H1 (cell line): Measurements from ENCODE around the gene FTCDNL1. TPM values are rescaled to one million over a fixed set of nuclear protein-coding genes. Genes with fewer than 3 reads are reported as not detected.

Experiments
- CTCF ChIA-PET: fragments of 300-600 bp; sonication (Branson Sonifier 250); formaldehyde crosslinking; loops from one replicate; lab custom pipeline; 2021; ENCODE audit not compliant: partially characterized antibody; lab: Charles Lee
- POLR2A ChIA-PET: fragments of 300-600 bp; sonication (Branson Sonifier 250); formaldehyde crosslinking; loops from one replicate; lab custom pipeline; 2021; ENCODE audit warnings: inconsistent platforms; ENCODE audit not compliant: partially characterized antibody; lab: Charles Lee
- DNase-seq, 2 experiments: peaks; one replicate each; pipeline versions ENCODE4 v3.0.0 to v3.0.0-alpha.2; 2010 to 2022; ENCODE audit warnings: low spot score in 2 of 2, low read depth in 1 of 2, mixed read lengths in 1 of 2
- FAIRE-seq: peaks from 2 replicates; lab custom pipeline; 2011; peaks lifted over from hg19 to GRCh38; lab: Jason Lieb, UNC
- H2AFZ ChIP-seq: 2 replicates; pipeline ENCODE4 v1.8.1; 2012; ENCODE audit warnings: low read length, inconsistent platforms
- H2AK5ac ChIP-seq: 2 replicates; pipeline ENCODE4 v1.6.1; 2013; ENCODE audit warnings: low read depth, low read length
- H2BK120ac ChIP-seq: replicated peaks from 2 replicates; pipeline ENCODE3; 2013; ENCODE audit warnings: low read depth, low read length, inconsistent platforms
- H2BK12ac ChIP-seq: 2 replicates; pipeline ENCODE4 v1.6.1; 2013; ENCODE audit warnings: low read depth, low read length
- H2BK15ac ChIP-seq: 2 replicates; pipeline ENCODE4 v1.6.1; 2013; ENCODE audit warnings: low read length
- H2BK20ac ChIP-seq: 2 replicates; pipeline ENCODE4 v1.6.1; 2013; ENCODE audit warnings: low read length
- H2BK5ac ChIP-seq: 2 replicates; pipeline ENCODE4 v1.6.1; 2013; ENCODE audit warnings: low read depth, low read length
- H3K14ac ChIP-seq: 2 replicates; pipeline ENCODE4 v1.6.1; 2013; ENCODE audit warnings: inconsistent platforms; ENCODE audit not compliant: insufficient read length
- H3K18ac ChIP-seq: 2 replicates; pipeline ENCODE4 v1.6.1; 2013; ENCODE audit warnings: low read length; ENCODE audit errors: extremely low read depth
- H3K23ac ChIP-seq: 2 replicates; pipeline ENCODE4 v1.6.1; 2013; ENCODE audit warnings: inconsistent platforms; ENCODE audit not compliant: insufficient read length
- H3K23me2 ChIP-seq: 2 replicates; pipeline ENCODE4 v1.6.1; 2013; ENCODE audit warnings: low read depth, low read length
- H3K27ac ChIP-seq: 2 replicates; pipeline ENCODE4 v1.6.1; 2011; ENCODE audit warnings: low read depth, low read length, inconsistent platforms
- H3K27me3 ChIP-seq, 4 experiments: replicated peaks in 1 of 4; 1 replicate in 1 of 4; 2 replicates in 3 of 4; pipeline versions ENCODE4 v1.6.1 to v1.8.1; 2011 to 2013; ENCODE audit warnings: low read length in 3 of 4, mild to moderate bottlenecking in 3 of 4, inconsistent platforms in 2 of 4, mixed read lengths in 2 of 4, moderate library complexity in 1 of 4; ENCODE audit not compliant: control insufficient read depth in 3 of 4, insufficient read depth in 3 of 4; ENCODE audit errors: extremely low read depth in 1 of 4
- H3K36me3 ChIP-seq, 4 experiments: 2 replicates each; pipeline versions ENCODE4 v1.6.1 to v1.8.1; 2011 to 2013; ENCODE audit warnings: mild to moderate bottlenecking in 4 of 4, low read length in 3 of 4, moderate library complexity in 2 of 4, control low read depth in 1 of 4, inconsistent platforms in 1 of 4; ENCODE audit not compliant: insufficient read depth in 4 of 4, control insufficient read depth in 2 of 4
- H3K4ac ChIP-seq: replicated peaks from 2 replicates; pipeline ENCODE3; 2013; ENCODE audit warnings: low read length, low read depth, mixed read lengths, inconsistent platforms; ENCODE audit not compliant: insufficient read length
- H3K4me1 ChIP-seq, 4 experiments: replicated peaks in 1 of 4; 1 replicate in 1 of 4; 2 replicates in 3 of 4; pipeline versions ENCODE4 v1.6.1 to v1.8.1; 2011 to 2013; ENCODE audit warnings: low read length in 3 of 4, inconsistent platforms in 2 of 4, mixed read lengths in 1 of 4; ENCODE audit not compliant: insufficient read depth in 4 of 4, control insufficient read depth in 3 of 4
- H3K4me2 ChIP-seq, 2 experiments: 2 replicates each; pipeline versions ENCODE4 v1.6.1 to v1.8.1; 2011 to 2013; ENCODE audit warnings: low read depth in 2 of 2, low read length in 2 of 2, control low read depth in 1 of 2, inconsistent platforms in 1 of 2, mild to moderate bottlenecking in 1 of 2; ENCODE audit not compliant: insufficient read depth in 1 of 2
- H3K4me3 ChIP-seq, 4 experiments: fragments of 200-600, 300-600 bp in 1 of 4; sonication (generic), shearing (Covaris generic), sonication (Bioruptor Twin) in 1 of 4; 2 replicates each; pipeline versions ENCODE4 v1.5.1 to v1.8.1; 2011 to 2016; ENCODE audit warnings: low read length in 4 of 4, low read depth in 3 of 4, control low read depth in 2 of 4, inconsistent platforms in 2 of 4, mild to moderate bottlenecking in 2 of 4, mixed read lengths in 1 of 4, moderate library complexity in 1 of 4; ENCODE audit not compliant: insufficient read depth in 2 of 4; ENCODE audit errors: extremely low read depth in 1 of 4
- H3K56ac ChIP-seq: replicated peaks from 2 replicates; pipeline ENCODE3; 2013; ENCODE audit warnings: low read depth, mild to moderate bottlenecking, mixed read lengths, low read length, inconsistent platforms; ENCODE audit not compliant: insufficient read length
- H3K79me1 ChIP-seq: 2 replicates; pipeline ENCODE4 v1.6.1; 2013; ENCODE audit warnings: low read depth, low read length, control low read depth
- H3K79me2 ChIP-seq, 2 experiments: 2 replicates each; pipeline versions ENCODE4 v1.6.1 to v1.8.1; 2012 to 2013; ENCODE audit warnings: low read length in 2 of 2, mild to moderate bottlenecking in 2 of 2, inconsistent platforms in 1 of 2; ENCODE audit not compliant: insufficient read depth in 2 of 2, control insufficient read depth in 1 of 2
- H3K9ac ChIP-seq, 4 experiments: replicated peaks in 1 of 4; 1 replicate in 1 of 4; 2 replicates in 3 of 4; pipeline versions ENCODE4 v1.6.1 to v1.8.1; 2011 to 2013; ENCODE audit warnings: low read depth in 3 of 4, low read length in 3 of 4, control low read depth in 2 of 4, mild to moderate bottlenecking in 2 of 4, moderate library complexity in 2 of 4, inconsistent platforms in 1 of 4; ENCODE audit errors: extremely low read depth in 1 of 4
- H3K9me3 ChIP-seq, 2 experiments: 2 replicates each; pipeline versions ENCODE4 v1.6.1 to v1.8.1; 2012 to 2013; ENCODE audit warnings: mild to moderate bottlenecking in 2 of 2, moderate library complexity in 2 of 2, control low read depth in 1 of 2, inconsistent platforms in 1 of 2, low read depth in 1 of 2, low read length in 1 of 2, mixed read lengths in 1 of 2; ENCODE audit not compliant: insufficient read depth in 2 of 2
- H4K20me1 ChIP-seq, 2 experiments: replicated peaks in 1 of 2; 2 replicates each; pipeline versions ENCODE3 to v1.8.1; 2011 to 2013; ENCODE audit warnings: inconsistent platforms in 2 of 2, low read length in 2 of 2, mild to moderate bottlenecking in 1 of 2; ENCODE audit not compliant: insufficient read depth in 2 of 2, control insufficient read depth in 1 of 2
- H4K5ac ChIP-seq: 2 replicates; pipeline ENCODE4 v1.6.1; 2013; ENCODE audit warnings: low read length, low read depth, mixed read lengths, inconsistent platforms; ENCODE audit not compliant: insufficient read length
- H4K8ac ChIP-seq: 2 replicates; pipeline ENCODE4 v1.8.0; 2013; ENCODE audit warnings: mild to moderate bottlenecking, moderate library complexity, low read length, inconsistent platforms; ENCODE audit not compliant: insufficient read depth; ENCODE audit errors: extremely low read depth
- H4K91ac ChIP-seq: replicated peaks from 2 replicates; pipeline ENCODE3; 2013; ENCODE audit warnings: low read length, mixed read lengths, inconsistent platforms; ENCODE audit not compliant: insufficient read length
- CBX5 ChIP-seq: fragments of 300-800, 300-1000 bp; sonication (generic); IDR thresholded peaks from 2 replicates; pipeline ENCODE4 v1.7.1; 2016; ENCODE audit warnings: antibody characterized with exemption, low read length, low read depth
- CREB1 ChIP-seq: IDR thresholded peaks from 2 replicates; pipeline ENCODE4 v1.6.1; 2012; ENCODE audit warnings: inconsistent platforms
- CTCF ChIP-seq, 3 experiments: IDR thresholded peaks; 1 replicate in 2 of 3; 2 replicates in 1 of 3; pipeline versions ENCODE4 v1.5.1 to v1.6.1; 2011; ENCODE audit warnings: low read length in 3 of 3, mild to moderate bottlenecking in 3 of 3, inconsistent platforms in 2 of 3, low read depth in 1 of 3, moderate library complexity in 1 of 3; ENCODE audit not compliant: insufficient read depth in 1 of 3; ENCODE audit errors: control extremely low read depth in 1 of 3
- NANOG ChIP-seq: IDR thresholded peaks from 2 replicates; pipeline ENCODE4 v1.6.1; 2011; ENCODE audit warnings: low read length, low read depth, mild to moderate bottlenecking, inconsistent platforms; ENCODE audit not compliant: insufficient read depth, poor library complexity, severe bottlenecking
- NRF1 ChIP-seq: IDR thresholded peaks from 2 replicates; pipeline ENCODE4 v1.6.1; 2011; ENCODE audit warnings: mild to moderate bottlenecking, low read depth, low read length, improper control_type of control experiment
- PHF8 ChIP-seq: fragments of 200-600 bp; sonication (generic); conservative IDR thresholded peaks from 2 replicates; pipeline ENCODE4 v1.7.1; 2012; ENCODE audit warnings: low read depth, mild to moderate bottlenecking, inconsistent platforms, low read length, moderate library complexity
- POU5F1 ChIP-seq: IDR thresholded peaks from 2 replicates; pipeline ENCODE4 v1.6.1; 2011; ENCODE audit warnings: low read depth, mild to moderate bottlenecking, low read length, moderate library complexity
- RNF2 ChIP-seq: fragments of 200-900, 300-1000 bp; sonication (generic); IDR thresholded peaks from 2 replicates; pipeline ENCODE4 v1.7.1; 2016; ENCODE audit warnings: borderline replicate concordance, low read depth, mild to moderate bottlenecking, antibody characterized with exemption, low read length; ENCODE audit not compliant: poor library complexity, severe bottlenecking; ENCODE audit errors: missing control alignments
- RXRA ChIP-seq: IDR thresholded peaks from 2 replicates; pipeline ENCODE4 v1.6.1; 2011; ENCODE audit warnings: low read depth, mild to moderate bottlenecking, low read length, moderate library complexity; ENCODE audit not compliant: insufficient read depth
- SRF ChIP-seq: IDR thresholded peaks from 2 replicates; pipeline ENCODE4 v1.6.1; 2011; ENCODE audit warnings: mild to moderate bottlenecking, low read depth, low read length, moderate library complexity
- SUZ12 ChIP-seq: fragments of 200-600 bp; sonication (generic); IDR thresholded peaks from 2 replicates; pipeline ENCODE4 v1.6.1; 2012; ENCODE audit warnings: mild to moderate bottlenecking, inconsistent platforms, low read length, moderate library complexity, mixed read lengths
- WGBS, 2 experiments: shearing (Covaris generic) in 1 of 2; methylation state at CpG; one replicate each; pipeline versions ENCODE4 v1.1.6 to v1.1.7; 2013 to 2015; ENCODE audit warnings: low lambda C conversion rate in 2 of 2, mixed read lengths in 2 of 2, inconsistent platforms in 1 of 2, low coverage in 1 of 2, missing lambda C conversion rate in 1 of 2; ENCODE audit not compliant: insufficient replicate concordance in 2 of 2, insufficient coverage in 1 of 2, insufficient read length in 1 of 2; ENCODE audit errors: extremely low coverage in 1 of 2, missing lambda C conversion rate in 1 of 2; 5-methylcytosine and 5-hydroxymethylcytosine counted together
- polyA plus RNA-seq, 7 experiments: library from polyadenylated mRNA; depleted of rRNA in 3 of 7; stranded (reverse) in 5 of 7; unstranded in 2 of 7; fragments of >200 nt in 5 of 7; fragments of 200-250 nt in 2 of 7; gene quantifications; 1 replicate in 5 of 7; 2 replicates in 1 of 7; 4 replicates in 1 of 7; pipeline versions ENCODE4 v1.2.1 to v1.2.3, GENCODE V29; 2011 to 2013; ENCODE audit warnings: missing spikeins in 2 of 7, mixed read lengths in 2 of 7
- total RNA-seq: library from RNA; stranded (reverse); fragmentation: NEBNext Ultra II Directional; extraction: Animal tissue kit (Norgen Biotek cat#: 25700); gene quantifications from 2 replicates; pipeline ENCODE4 v1.2.1, GENCODE V29; 2021

Gene FTCDNL1
- total and polyA plus RNA-seq, 2 of the 8 experiments (the other 6 are each of a cell fraction or from before 2014, with no cell fraction given): 0.41 to 0.97 TPM

DNA sequence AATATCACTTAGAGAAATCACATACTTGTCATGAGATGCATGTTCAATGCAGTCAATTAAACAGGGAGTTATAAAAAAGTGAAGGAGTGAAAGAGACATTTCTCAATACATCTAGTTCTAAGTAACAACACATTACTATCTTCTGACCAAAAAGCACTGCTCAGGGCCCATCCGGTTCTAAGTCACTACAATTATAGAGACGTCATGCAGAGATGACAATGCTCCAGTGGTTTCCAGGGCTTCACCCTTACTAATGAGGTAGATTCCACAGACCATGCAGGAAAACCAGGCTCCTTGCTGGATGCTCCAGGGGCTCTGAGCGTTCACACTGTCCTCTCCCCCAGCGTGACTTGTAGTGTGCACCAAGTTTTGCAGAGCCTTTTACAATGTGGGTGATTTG lies 88.0 kb downstream of the FTCDNL1 start:
- H2BK120ac ChIP-seq: no peak overlapping the region
- H4K8ac ChIP-seq: no peak overlapping the region
- H2BK20ac ChIP-seq: no peak overlapping the region
- H3K4me2 ChIP-seq: no peak overlapping the region
- no peak overlapping the region for H3K56ac ChIP-seq
- no peak overlapping the region for H2BK5ac ChIP-seq
- H3K9me3 ChIP-seq: no peaks in the 10 kb centered on the region
- H3K4me3 ChIP-seq: no peak overlapping the region
- H3K14ac ChIP-seq: no peak overlapping the region
- no peaks in the 10 kb centered on the region for H3K36me3 ChIP-seq
- no peak overlapping the region for H3K23ac ChIP-seq
- H3K27ac ChIP-seq: no peak overlapping the region
- H4K91ac ChIP-seq: no peak overlapping the region
- no peaks in the 10 kb centered on the region; a peak in 1 of 7 replicates for H3K4me1 ChIP-seq
- no peak for FAIRE-seq
- 91% methylated on average over 4 of the region's 4 CpGs; no CpG with 5 or more reads in 1 of the 2 experiments for WGBS, 2 experiments
- no peak overlapping the region for H3K4ac ChIP-seq
- H2BK15ac ChIP-seq: no peak overlapping the region
- no peak for DNase-seq
- ChIA-PET POLR2A (no interaction called here), CTCF (no interaction called here)
- no peak overlapping the region for H3K18ac ChIP-seq
- H3K23me2 ChIP-seq: no peaks in the 10 kb centered on the region
- no peak overlapping the region for H2BK12ac ChIP-seq
- H3K79me1 ChIP-seq: no peaks in the 10 kb centered on the region
- no peak overlapping the region for H4K5ac ChIP-seq
- no peaks in the 10 kb centered on the region for H3K79me2 ChIP-seq
- no peak overlapping the region for H3K9ac ChIP-seq
- no peak overlapping the region for H2AK5ac ChIP-seq
- H3K27me3 ChIP-seq: peaks cover 0 to 2% (median 0%) of the 10 kb centered on the region in 4 experiments; a peak in 1 of 7 replicates
- TF ChIP-seq RXRA: no peak
- TF ChIP-seq CREB1: no peak
- no peak for TF ChIP-seq NANOG
- TF ChIP-seq NRF1: no peak
- no peak for TF ChIP-seq SUZ12
- no peak for TF ChIP-seq POU5F1
- no peak for TF ChIP-seq SRF
- TF ChIP-seq CBX5: no peak
- TF ChIP-seq CTCF (IDR thresholded peaks at IDR 0.05; ENCODE audit: control extremely low read depth in 1 of 3, insufficient read depth in 1 of 3, low read depth in 1 of 3, low read length in 3 of 3): no peak
- no peak for TF ChIP-seq RNF2
- no peak for TF ChIP-seq PHF8
- no peak overlapping the region for H2AFZ ChIP-seq
- no peaks in the 10 kb centered on the region for H4K20me1 ChIP-seq
